HG02610 (cell line): Measurements from ENCODE around the gene PDE9A.
"Not testable (repeated sequence)": the region's sequence is repeated elsewhere in the genome, so short reads cannot be mapped to it uniquely, and the experiment has no call there.

Experiments
- ATAC-seq: cut with Tn5 transposase; IDR thresholded peaks from one replicate; pipeline ENCODE4 v1.9.1; 2021; ENCODE audit warnings: mild to moderate bottlenecking, moderate library complexity; ENCODE audit not compliant: unreplicated experiment

PDE9A gene

DNA sequence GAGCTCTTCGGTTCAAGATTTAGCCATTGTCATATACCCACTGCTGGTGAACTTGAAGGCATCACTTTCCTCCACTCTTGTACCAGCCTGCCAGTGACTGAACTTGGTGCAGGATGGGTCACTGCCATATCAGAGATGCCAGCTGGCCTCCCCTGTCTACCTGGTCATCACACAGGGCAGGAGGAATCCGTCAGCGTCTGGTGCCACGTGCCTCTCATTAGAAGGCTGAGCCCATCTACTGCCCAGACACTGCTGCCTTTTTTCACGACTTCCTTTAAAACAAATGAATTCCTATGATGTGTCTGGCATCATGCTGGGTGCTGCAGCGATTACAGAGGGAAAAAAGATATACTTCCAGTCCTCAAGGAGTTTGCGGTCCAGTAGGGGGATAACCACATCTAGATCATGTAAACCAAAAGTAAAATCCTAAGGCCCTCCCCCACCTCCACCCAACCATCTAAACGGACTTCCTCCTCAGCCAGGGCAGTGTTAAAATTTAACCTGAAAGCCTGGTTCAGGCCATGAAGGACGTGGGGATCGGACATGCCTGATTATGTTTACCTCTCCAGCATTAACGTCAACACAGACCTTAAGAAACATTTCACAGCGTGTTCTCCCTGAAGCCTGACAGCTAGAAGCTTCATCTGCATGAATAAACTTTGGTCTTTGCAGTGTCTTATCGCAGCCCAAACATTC, 29.2 kb upstream of the PDE9A start:
- ATAC-seq = no peak

DNA sequence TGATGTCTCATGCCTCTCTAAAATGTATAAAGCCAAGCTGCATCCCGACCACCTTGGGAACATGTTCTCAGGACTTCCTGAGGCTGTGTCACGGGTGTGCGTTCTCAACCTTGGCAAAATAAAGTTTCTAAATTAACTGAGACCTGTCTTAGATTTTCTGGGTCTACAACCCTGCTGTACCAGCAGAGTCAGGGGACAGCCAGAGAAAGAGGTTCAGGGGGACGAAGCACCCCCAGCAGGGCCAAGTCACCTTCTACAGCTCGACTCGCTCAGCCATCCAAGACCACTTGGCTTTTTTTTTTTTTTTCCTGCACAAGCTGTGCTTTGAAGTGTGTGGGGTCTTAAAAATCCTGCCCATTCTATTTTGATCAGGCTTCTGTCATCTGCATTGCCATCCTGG, 28.5 kb upstream of the PDE9A start:
- ATAC-seq = no peak

DNA sequence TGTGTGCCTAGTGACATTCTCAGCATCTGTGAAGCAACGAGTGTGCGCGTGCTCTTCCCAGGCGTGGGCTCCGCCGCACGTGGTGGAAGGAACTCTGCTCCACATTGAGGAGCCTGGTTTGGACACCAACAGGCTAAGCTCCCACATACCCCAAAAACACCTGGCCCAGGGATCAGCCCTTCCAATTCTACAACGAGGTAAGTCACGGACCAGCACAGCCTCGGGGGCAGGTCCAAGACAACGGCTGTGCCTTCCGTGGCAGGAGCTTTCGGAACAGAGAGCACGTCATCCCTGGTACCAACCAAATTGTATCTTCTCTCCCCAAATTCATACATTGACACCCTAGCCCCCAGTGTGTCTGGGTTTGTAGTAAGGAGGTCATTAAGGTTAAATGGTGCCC, 27.2 kb upstream of the PDE9A start:
- no peak for ATAC-seq

DNA sequence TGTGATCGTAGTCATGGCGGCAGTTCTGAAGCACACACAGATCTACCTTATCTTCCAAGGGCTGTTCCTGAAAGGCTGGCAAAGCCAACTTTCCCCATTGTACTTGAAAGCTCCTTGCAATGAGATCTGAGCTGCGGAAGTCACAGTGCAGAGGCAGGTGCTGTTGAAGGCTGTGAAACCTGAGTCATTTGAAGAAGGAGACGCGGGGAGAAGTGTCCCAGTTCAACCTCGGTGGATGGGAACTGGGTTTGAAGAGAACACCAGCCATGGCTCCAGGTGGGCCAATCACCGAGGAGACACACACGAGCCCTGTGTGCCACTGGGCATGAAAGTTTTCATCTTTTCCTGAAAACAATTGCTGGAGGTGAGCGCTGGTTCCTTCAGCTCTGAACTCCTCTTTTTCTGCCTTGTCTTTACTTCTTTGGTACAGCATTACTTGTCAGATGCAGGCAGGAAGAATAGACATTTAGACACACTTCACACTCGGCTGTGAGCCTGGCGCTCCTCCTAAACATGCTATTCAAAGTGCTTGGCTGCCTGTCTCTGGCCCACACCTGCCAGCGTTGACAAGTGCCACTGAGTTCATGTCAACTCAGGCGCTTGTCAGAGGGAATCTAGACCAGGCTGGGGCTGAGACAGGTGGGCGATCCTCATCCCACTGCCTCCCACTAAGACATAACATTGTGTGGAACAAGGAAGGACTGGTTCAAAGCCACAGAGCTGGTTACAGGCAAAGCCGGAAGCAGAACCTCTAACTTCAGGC, 25.7 kb upstream of the PDE9A start:
- ATAC-seq = no peak

DNA sequence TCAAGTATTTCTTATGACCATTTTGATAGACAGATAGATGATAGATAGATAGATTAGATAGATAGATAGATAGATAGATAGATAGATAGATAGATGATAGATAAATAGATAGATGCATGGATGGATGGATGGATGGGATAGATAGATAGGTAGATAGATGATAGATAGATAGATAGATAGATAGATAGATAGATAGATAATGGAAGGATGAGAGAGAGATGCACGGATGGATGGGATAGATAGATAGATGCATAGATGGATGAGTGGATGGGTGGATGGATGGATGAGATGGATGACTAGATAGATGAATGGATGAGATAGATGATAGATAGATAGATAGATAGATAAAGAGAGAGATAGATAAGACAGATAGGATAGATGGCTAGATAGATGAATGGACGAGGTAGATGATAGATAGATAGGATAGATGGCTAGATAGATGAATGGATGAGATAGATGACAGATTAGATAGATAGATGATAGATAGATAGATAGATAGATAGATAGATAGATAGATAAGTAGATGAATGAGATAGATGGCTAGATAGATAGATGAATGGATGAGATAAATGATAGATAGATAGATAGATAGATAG, 24.9 kb upstream of the PDE9A start:
- ATAC-seq = not testable (repeated sequence)

DNA sequence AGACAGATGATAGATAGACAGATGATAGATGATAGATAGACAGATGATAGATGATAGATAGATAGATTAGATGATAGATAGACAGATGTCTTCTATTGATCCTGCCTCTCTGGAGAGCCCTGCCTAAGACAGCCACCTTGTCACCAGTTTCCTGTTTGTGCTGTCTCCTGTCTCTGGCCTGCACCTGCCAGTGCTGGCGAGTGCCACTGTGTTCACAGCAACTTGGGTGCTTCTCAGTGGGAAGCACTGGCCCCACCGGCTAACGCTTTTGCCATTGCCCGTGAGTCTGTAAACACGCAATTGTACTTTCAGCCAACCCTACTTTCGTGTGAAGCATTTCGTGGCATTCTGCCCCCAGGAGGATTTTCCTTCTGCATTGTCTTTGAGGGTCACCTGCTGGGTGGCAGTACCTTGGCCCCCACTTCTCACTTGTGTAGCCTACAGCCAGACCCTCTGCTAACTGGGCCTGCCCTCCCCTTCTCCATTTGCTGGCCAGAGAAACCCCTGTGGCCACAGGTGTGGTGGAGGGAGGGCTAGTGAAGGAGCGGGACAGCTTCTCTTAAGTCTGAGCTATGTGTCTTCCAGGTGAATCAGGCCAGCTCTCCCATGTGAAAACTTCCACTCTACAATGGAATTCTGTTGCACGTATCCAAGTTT, 23.4 kb upstream of the PDE9A start:
- ATAC-seq = no peak

DNA sequence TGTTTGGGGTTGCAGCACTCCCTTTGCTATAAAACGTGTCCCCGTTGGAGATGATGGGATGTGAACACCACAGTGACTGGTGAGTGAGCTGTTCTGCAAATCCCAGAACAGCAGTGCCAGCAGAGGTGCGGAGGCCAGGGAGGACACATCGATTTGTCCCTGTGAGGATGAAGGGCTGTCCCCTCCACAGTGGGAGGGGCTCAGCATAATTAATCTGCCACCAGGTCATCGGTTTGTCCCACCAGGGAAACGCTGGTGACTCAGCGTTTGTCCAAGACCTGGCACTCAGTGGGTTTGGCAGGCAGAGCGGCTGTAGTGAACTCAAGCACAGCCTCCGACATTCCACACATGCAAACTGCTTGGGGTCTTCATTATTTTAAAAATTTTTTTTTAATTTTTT, 22.8 kb upstream of the PDE9A start:
- ATAC-seq = no peak

DNA sequence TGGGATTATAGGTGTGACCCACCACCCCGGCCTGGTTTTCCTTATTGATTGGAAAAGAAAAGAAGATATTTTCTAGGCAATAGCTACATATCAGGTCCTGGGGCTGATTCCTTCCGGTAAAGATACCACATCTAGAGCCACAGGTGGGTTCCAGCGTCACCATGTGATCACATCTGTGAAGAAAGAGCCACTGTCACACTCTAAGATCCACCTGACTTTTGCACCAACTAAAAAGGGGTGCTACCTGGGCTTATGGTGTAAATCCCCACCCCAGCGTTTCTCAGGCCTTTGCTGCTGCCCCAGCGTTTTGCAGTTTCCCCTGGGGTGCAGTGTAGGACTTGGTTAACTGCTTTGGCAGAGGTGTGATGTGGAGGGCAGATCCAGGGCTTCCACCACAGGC, 22.3 kb upstream of the PDE9A start:
- no peak for ATAC-seq

DNA sequence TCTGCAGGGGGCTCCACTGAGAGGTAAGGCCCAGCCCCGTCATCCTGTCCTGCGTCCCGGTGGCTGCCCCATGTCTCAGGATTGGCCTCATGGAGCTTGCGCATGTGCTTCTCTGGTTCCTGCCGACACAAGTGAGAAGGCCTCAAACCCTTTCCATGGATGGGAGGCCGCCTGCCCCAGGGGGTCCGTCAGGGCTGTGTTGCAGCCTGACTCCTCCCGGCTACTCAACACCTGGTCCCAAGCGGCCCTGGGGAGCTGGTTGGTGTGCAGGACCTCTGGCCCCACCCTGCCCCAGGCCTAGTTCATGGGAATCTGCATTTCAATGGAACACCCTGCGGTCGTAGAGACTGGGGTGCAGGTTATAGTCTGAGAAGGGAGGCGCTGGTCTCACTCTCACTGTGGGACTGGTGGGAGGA, 21.1 kb upstream of the PDE9A start:
- no peak for ATAC-seq

DNA sequence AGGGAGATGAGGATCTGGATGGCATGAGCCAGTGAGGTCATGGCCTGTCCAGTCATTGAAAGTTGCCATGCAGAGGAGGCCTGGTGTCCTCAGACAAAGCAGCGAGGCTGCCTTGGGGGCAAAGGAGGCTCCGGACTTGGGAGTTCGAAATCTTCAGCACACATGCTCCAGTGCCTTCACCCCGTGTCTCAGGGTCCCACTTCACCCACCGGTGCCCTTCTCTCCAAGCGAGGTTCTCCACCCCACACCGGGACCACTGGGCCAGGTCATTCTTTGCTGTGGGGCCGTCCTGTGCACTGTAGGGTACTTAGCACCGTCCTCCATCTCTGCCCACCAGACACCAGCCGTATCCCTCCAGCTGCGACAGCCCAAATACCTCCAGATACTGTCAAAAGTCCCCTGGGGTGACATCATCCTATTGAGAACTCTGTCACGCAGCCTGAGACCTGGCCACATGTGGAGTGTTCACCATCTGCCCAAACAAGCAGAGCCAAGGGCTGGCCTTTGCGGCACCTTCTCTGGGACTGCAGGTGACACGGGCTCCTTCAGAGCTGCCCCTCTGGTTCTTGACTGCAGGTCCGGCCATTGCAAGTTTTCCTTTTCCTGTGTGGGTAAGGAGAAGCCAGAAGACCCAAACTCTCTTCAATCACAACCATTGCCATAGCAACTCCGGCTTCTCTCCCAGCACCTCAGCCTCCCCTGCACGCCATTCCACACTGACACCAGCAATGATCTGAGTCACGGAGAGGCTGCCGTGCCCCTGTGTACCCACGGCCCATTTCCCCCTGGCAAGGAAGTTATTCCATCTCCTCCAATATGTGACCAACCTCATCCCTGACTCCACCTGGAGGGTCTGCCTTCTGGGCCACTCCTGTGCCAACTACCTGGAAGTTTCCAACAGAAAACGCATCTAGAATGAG, 20.4 kb upstream of the PDE9A start:
- ATAC-seq = no peak

DNA sequence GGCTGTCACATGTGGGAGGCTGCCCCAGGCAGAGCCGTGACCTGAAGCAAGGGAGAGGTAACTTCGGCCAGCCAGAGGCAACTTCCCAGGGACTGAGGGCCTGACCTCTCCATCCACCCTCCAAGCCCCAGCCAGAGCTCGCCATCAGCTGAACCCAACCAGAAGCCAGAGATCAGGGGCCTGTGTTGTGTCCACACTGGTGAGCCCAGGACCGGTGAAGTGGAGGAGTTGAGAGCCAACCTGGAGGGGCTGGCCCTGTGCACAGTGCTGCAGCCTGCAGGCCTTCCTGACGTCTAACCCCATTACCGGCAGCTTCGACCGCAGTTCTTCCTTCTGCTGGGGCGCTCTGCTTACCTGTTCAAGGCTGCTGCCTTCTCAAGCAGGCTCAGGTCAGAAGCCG, 19.6 kb upstream of the PDE9A start:
- ATAC-seq = no peak

DNA sequence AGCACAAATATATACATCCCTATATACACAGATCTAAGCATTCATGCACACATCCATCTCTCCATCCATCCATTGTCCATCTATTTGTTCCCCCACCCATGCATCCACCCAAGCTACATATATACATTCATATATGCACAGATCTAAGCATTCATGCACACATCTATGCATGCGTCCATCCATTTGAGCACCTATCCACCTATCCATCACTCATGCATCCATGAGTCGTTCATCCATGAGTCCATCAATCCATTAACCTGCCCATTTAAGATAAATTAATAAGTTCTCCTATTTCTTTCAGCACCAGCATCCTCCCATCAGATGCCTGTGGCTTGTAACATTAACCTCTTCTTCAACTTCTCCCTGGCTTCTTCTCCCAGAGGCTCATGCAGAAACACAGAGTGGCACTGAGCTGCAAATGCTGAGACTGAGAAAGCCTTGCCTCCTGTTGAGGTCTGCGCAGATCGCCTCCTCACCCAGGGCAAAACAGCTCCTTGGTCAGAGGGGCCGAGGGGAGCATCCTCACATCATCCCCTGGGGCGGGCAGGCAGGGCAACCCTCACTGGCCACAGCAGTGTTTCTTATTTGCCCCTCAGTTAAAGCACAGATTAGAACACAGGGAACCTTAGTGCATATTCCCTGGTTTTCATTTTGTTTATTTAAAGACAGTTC, 17.4 kb upstream of the PDE9A start:
- ATAC-seq = no peak

DNA sequence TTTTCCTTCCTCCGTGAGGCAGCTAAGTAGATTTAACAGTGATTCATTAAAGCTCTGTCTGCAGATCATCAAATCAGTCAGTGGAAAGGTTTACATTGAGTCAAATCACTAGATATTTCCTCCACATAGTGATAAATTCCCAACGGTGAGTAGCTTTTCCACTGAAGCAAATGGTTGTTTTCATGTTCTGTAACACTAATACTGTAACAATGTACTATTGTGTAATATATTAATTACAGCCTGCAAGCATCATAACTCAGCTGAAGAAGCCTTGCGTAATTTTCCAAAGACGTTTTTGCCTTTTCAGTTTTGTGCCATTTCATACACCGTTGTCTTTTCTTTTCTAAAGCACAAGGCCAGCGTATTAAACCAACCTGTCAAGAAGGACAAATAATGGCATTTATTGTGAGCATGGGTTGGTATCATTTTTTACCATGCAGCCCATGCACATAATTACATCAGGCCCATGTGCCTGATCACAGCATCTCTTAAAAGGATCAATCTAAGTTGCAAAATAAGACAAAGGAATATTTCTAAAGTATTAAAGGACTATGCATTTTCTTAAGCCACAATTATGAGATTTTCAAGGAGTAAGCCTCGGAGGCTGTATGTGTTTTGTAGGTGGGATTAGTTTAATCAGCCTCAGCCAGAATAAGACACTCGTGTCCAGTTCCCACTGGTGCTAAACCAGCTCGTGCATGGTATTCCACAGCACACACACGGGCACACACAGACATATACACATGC, 16.7 kb upstream of the PDE9A start:
- no peak for ATAC-seq

DNA sequence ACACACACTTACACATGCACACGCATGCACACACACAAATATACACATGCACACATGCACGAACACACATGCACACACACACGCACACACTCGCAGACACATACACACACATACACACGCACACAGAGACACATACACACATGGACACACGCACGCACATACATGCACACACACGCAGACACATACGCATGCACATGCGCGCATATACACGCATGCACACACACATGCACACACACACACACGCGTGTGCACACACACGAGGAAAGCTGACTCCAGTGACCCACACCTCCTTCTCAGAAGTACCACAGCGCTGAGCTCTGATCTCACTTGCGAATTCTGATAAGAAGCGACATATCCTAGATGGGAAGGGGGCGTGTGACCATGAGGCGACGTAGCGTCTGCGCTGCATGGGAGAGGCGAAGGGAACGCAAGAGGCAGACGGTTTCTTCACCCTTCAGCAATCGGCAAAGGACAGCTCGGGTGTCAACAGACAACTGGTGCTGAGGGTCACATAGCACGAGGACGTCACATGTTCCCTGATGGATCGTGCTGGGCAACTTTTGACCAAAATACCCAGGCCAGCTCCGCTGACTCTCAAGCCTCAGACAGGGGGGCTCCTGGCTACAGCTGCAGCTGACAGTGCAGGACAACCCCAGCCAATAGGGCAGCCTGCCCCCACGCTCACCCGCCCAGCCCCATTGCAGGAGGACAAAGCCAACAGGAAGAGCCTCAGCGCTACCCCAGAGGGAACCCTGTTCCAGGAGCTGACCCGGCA, 16.0 kb upstream of the PDE9A start:
- ATAC-seq = no peak

DNA sequence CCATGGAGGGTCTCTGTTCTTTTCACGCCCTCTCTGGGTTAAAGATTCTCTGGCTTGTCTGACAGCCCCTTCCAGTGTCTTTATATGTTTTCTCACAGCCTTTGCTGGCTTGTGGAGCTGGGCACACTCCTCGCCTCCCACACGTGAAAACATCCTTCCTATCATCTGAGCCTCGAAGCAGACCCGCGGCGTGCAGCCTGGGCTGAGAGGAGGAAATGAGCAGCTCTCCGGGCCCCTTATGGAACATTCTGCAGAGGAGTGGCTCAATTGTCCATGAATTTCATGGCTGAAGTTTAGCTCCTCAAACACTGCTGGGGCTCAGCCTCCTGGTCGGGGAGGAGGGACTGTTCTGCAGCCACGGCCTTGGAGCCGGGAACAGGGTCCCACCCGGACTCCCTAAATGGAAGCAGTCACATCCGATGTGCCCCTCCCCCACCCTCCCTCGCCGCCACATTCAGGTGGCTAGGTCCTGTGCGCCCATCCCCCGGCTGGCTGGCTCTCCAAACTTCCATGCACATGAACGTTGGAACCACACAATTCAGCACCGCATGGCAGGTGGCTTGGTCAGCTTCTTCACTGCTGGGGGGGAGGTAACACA, 15.1 kb upstream of the PDE9A start:
- ATAC-seq = no peak

DNA sequence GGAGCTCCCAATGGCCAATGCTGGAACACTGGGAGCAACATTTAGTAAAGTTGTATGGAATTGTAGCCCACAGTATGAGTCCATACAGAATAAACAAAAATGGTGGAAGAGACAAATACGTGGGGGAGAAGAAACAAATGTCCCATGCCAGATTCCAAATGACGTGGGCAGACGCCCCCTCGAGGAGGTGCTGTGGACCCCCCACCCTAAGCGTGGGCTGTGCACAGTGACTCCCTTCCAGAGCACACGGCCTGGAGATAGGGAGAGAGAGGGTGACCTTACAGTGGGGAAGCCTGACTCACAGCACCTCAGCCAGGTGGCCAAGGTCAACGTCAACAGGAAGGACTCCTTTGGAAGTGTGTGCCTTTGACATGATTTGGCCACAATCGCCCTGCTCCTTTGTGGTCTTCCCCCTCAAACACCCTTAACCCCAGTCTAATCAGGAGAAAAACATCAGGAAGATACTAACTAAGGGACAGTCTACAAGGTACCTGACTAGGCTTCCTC, 13.7 kb upstream of the PDE9A start:
- ATAC-seq = no peak

DNA sequence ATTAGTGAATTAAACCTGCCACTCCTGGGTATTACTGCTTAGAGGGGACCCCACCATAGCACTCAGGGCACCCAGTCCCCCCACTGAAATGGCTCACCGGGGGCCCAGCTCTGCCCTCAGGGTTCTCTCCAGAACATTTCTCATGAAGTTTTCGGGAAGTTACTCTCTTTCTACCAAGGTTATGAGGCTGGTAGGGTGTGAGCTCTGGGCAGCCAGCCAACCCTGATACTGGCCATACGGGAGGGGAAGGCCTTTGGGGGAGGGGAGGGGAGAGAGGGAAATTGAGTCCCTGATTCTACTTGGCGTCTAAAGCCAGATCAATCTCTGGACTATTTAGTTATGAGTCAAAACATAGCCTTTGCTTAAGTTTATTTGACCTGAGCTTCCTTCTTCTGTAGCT, 12.9 kb upstream of the PDE9A start:
- ATAC-seq = no peak
